ENCODE measurements around the gene EYS.

The EYS gene

DNA sequence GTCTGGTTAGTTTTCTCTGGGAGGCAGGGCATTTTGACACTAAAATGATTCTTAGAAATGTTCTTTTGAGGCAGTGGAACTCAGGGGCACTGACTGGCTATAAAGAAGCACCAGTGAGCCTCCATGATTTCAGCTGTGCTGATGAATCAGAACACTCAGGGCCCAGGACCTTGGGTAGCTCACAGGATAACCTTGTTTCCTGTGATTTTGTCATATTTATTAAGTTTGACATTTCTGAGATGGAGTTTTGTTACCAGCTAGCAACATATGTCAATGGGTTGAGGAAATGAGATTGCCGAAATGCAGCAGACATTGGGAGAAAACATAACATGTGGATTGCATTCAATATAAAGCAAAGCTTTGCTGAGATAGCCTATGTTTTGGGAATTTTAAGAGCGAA, 802.4 kb downstream of the EYS start:
- no peaks in the 10 kb centered on the region for H3K36me3 ChIP-seq (ENCODE audit: control insufficient read depth, insufficient read depth, low read length, severe bottlenecking)
- no peak overlapping the region for H3K4me3 ChIP-seq (ENCODE audit: low read length)
- no peaks in the 10 kb centered on the region for H3K9me3 ChIP-seq (ENCODE audit: control insufficient read depth, low read length)
- H3K27me3 ChIP-seq (replicated peaks; ENCODE audit: control insufficient read depth, insufficient read depth, low read length), result no peaks in the 10 kb centered on the region
- H3K4me1 ChIP-seq (ENCODE audit: control insufficient read depth, insufficient read depth, low read length), result no peaks in the 10 kb centered on the region
- no peak overlapping the region for H3K9ac ChIP-seq (ENCODE audit: low read length)
- DNase-seq (ENCODE audit: low read depth), result no peak

GRCh38 chr6:64902596-64902995, 804.4 kb downstream of the EYS start:
- Histone ChIP-seq H3K36me3 (ENCODE audit: control insufficient read depth, insufficient read depth, low read length, severe bottlenecking) (no peaks in the 10 kb centered on the region), H3K9me3 (ENCODE audit: control insufficient read depth, low read length) (no peaks in the 10 kb centered on the region), H3K4me3 (ENCODE audit: low read length) (no peak overlapping the region), H3K9ac (ENCODE audit: low read length) (no peak overlapping the region), H3K27me3 (replicated peaks; ENCODE audit: control insufficient read depth, insufficient read depth, low read length) (no peaks in the 10 kb centered on the region), H3K4me1 (ENCODE audit: control insufficient read depth, insufficient read depth, low read length) (no peaks in the 10 kb centered on the region)
- DNase-seq (ENCODE audit: low read depth), result no peak

GRCh38 chr6:64896939-64897338, 810.1 kb downstream of the EYS start:
- Histone ChIP-seq H3K4me1 (ENCODE audit: control insufficient read depth, insufficient read depth, low read length) (no peaks in the 10 kb centered on the region), H3K4me3 (ENCODE audit: low read length) (no peak overlapping the region), H3K27me3 (replicated peaks; ENCODE audit: control insufficient read depth, insufficient read depth, low read length) (no peaks in the 10 kb centered on the region), H3K9me3 (ENCODE audit: control insufficient read depth, low read length) (no peaks in the 10 kb centered on the region), H3K36me3 (ENCODE audit: control insufficient read depth, insufficient read depth, low read length, severe bottlenecking) (no peaks in the 10 kb centered on the region), H3K9ac (ENCODE audit: low read length) (no peak overlapping the region)
- DNase-seq (ENCODE audit: low read depth), result no peak

- Histone ChIP-seq H3K4me3 (ENCODE audit: low read length) (no peak overlapping the region), H3K36me3 (ENCODE audit: control insufficient read depth, insufficient read depth, low read length, severe bottlenecking) (no peaks in the 10 kb centered on the region), H3K9me3 (ENCODE audit: control insufficient read depth, low read length) (no peaks in the 10 kb centered on the region), H3K9ac (ENCODE audit: low read length) (no peak overlapping the region), H3K27me3 (replicated peaks; ENCODE audit: control insufficient read depth, insufficient read depth, low read length) (no peaks in the 10 kb centered on the region), H3K4me1 (ENCODE audit: control insufficient read depth, insufficient read depth, low read length) (no peaks in the 10 kb centered on the region)
- DNase-seq (ENCODE audit: low read depth), result no peak
Observed at GRCh38 chr6:64895945-64896344, 811.1 kb downstream of the EYS start.

DNA sequence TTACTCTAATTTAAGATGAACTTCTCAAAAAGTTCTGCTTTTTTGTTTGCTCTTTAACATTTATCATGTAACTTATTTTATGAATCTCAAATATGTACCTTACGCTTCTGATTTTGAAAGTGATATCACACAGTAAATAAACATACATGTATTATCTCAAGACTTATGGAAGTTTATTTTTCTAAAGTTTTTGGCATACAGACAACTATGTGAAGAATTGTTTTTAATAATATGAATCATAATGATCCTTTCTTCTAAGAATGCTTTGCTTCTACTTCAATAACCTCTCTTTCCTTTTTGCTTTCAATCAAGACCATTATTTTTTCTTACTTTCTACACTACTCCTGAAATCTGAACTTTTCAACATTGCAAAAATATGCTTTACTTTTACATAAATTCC, 816.4 kb downstream of the EYS start:
- Histone ChIP-seq H3K4me1 (ENCODE audit: control insufficient read depth, insufficient read depth, low read length) (peaks cover 9% of the 10 kb centered on the region), H3K9me3 (ENCODE audit: control insufficient read depth, low read length) (no peaks in the 10 kb centered on the region), H3K27me3 (replicated peaks; ENCODE audit: control insufficient read depth, insufficient read depth, low read length) (no peaks in the 10 kb centered on the region), H3K4me3 (ENCODE audit: low read length) (no peak overlapping the region), H3K9ac (ENCODE audit: low read length) (no peak overlapping the region), H3K36me3 (ENCODE audit: control insufficient read depth, insufficient read depth, low read length, severe bottlenecking) (no peaks in the 10 kb centered on the region)
- peak; percentile 0 for DNase-seq (ENCODE audit: low read depth)

DNA sequence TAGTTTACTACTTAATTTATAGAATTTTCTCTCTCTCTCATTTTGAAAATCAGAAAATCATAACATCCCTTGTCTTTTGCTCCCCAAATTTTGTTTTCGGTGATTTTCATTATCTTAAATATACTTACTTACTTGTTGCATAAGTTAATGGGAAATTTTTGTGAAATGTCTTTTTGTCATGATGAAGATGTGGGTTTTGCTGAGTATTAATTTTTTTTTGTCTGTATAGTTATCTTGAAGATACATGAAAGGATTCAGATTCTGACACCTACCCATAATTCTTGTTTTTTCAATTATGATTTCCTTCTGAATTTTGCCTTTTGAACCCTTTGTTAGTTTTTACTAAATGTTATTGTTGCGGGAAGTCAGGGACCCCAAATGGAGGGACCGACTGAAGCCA, 817.9 kb downstream of the EYS start:
- Histone ChIP-seq H3K9ac (ENCODE audit: low read length) (no peak overlapping the region), H3K9me3 (ENCODE audit: control insufficient read depth, low read length) (no peaks in the 10 kb centered on the region), H3K4me1 (ENCODE audit: control insufficient read depth, insufficient read depth, low read length) (peaks cover 9% of the 10 kb centered on the region), H3K4me3 (ENCODE audit: low read length) (no peak overlapping the region), H3K27me3 (replicated peaks; ENCODE audit: control insufficient read depth, insufficient read depth, low read length) (no peaks in the 10 kb centered on the region), H3K36me3 (ENCODE audit: control insufficient read depth, insufficient read depth, low read length, severe bottlenecking) (no peaks in the 10 kb centered on the region)
- no peak for DNase-seq (ENCODE audit: low read depth)

GRCh38 chr6:64874776-64875175, 832.2 kb downstream of the EYS start:
- Histone ChIP-seq H3K4me3 (ENCODE audit: low read length) (no peak overlapping the region), H3K4me1 (ENCODE audit: control insufficient read depth, insufficient read depth, low read length) (no peaks in the 10 kb centered on the region), H3K36me3 (ENCODE audit: control insufficient read depth, insufficient read depth, low read length, severe bottlenecking) (no peaks in the 10 kb centered on the region), H3K9me3 (ENCODE audit: control insufficient read depth, low read length) (no peaks in the 10 kb centered on the region), H3K27me3 (replicated peaks; ENCODE audit: control insufficient read depth, insufficient read depth, low read length) (no peaks in the 10 kb centered on the region), H3K9ac (ENCODE audit: low read length) (no peak overlapping the region)
- DNase-seq (ENCODE audit: low read depth), result no peak

GRCh38 chr6:64872633-64873032, 834.4 kb downstream of the EYS start:
- Histone ChIP-seq H3K4me1 (ENCODE audit: control insufficient read depth, insufficient read depth, low read length) (no peaks in the 10 kb centered on the region), H3K9ac (ENCODE audit: low read length) (no peak overlapping the region), H3K27me3 (replicated peaks; ENCODE audit: control insufficient read depth, insufficient read depth, low read length) (no peaks in the 10 kb centered on the region), H3K9me3 (ENCODE audit: control insufficient read depth, low read length) (no peaks in the 10 kb centered on the region), H3K36me3 (ENCODE audit: control insufficient read depth, insufficient read depth, low read length, severe bottlenecking) (no peaks in the 10 kb centered on the region), H3K4me3 (ENCODE audit: low read length) (no peak overlapping the region)
- no peak for DNase-seq (ENCODE audit: low read depth)

DNA sequence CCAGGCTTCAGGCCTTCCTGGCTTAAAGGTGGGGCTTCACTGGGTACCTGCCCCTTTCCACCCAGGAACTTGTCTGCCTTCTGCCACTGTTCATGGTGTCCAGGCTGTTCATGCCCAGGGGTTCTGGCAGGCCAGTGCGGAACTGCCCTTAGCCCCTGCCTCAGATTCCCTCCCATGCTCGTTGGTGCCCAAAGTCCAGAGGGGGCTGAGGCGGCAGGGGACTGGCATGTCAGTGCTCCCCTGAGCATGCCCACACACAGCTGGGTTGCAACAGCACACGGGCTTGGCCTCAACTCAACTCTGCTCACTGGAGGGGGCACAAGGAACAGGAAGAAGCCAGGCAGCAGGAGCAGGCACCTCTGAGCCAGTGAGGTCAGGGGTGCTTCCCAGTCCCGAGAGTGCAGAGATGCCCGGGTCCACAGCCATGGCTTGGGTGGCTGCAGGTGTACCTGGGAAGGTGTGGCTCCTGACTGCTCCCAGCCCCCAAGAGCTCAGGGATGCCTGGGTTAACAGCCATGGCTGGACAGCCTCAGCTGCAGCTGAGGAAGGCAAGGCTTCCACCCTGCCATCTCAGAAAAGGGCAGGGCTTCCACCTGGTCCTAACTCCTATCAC, 845.9 kb downstream of the EYS start:
- Histone ChIP-seq H3K4me1 (ENCODE audit: control insufficient read depth, insufficient read depth, low read length) (no peaks in the 10 kb centered on the region), H3K9me3 (ENCODE audit: control insufficient read depth, low read length) (no peaks in the 10 kb centered on the region), H3K27me3 (replicated peaks; ENCODE audit: control insufficient read depth, insufficient read depth, low read length) (no peaks in the 10 kb centered on the region), H3K9ac (ENCODE audit: low read length) (no peak overlapping the region), H3K4me3 (ENCODE audit: low read length) (no peak overlapping the region), H3K36me3 (ENCODE audit: control insufficient read depth, insufficient read depth, low read length, severe bottlenecking) (no peaks in the 10 kb centered on the region)
- DNase-seq (ENCODE audit: low read depth), result no peak

GRCh38 chr6:64860203-64860602, 846.8 kb downstream of the EYS start:
- H3K9ac ChIP-seq (ENCODE audit: low read length), result no peak overlapping the region

DNA sequence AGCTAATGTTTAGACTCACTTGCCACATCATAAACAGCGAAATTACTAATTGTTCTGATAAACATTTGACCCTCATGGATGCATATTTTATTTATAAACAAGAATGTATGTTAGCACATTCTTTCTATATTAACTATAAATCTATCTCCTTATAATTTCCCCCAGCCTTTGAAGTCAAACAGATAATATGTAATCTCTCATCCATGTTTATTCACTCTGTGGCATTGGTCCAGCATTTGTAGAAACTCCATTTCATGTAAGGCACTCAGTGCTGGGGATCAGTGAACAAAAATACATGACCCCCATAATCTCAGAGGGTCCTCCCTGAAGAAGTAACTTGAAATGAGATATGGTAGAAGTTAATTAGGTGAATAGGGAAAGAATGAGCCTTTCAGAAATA, 856.9 kb downstream of the EYS start:
- H3K36me3 ChIP-seq (ENCODE audit: control insufficient read depth, insufficient read depth, low read length, severe bottlenecking), result no peaks in the 10 kb centered on the region
- no peak for DNase-seq (ENCODE audit: low read depth)
- no peaks in the 10 kb centered on the region for H3K9me3 ChIP-seq (ENCODE audit: control insufficient read depth, low read length)
- no peak overlapping the region for H3K4me3 ChIP-seq (ENCODE audit: low read length)
- no peaks in the 10 kb centered on the region for H3K27me3 ChIP-seq (replicated peaks; ENCODE audit: control insufficient read depth, insufficient read depth, low read length)
- H3K4me1 ChIP-seq (ENCODE audit: control insufficient read depth, insufficient read depth, low read length), result no peaks in the 10 kb centered on the region
- H3K9ac ChIP-seq (ENCODE audit: low read length), result no peak overlapping the region

More at GRCh38 chr6:64860203-64860602, 846.8 kb downstream of the EYS start:
- Histone ChIP-seq H3K4me3 (ENCODE audit: low read length) (no peak overlapping the region), H3K27me3 (replicated peaks; ENCODE audit: control insufficient read depth, insufficient read depth, low read length) (no peaks in the 10 kb centered on the region), H3K36me3 (ENCODE audit: control insufficient read depth, insufficient read depth, low read length, severe bottlenecking) (no peaks in the 10 kb centered on the region), H3K9me3 (ENCODE audit: control insufficient read depth, low read length) (no peaks in the 10 kb centered on the region), H3K4me1 (ENCODE audit: control insufficient read depth, insufficient read depth, low read length) (no peaks in the 10 kb centered on the region)
- no peak for DNase-seq (ENCODE audit: low read depth)

GRCh38 chr6:64848467-64848866, 858.6 kb downstream of the EYS start:
- no peaks in the 10 kb centered on the region for H3K4me1 ChIP-seq (ENCODE audit: control insufficient read depth, insufficient read depth, low read length)
- H3K4me3 ChIP-seq (ENCODE audit: low read length), result no peak overlapping the region
- DNase-seq (ENCODE audit: low read depth), result no peak
- H3K36me3 ChIP-seq (ENCODE audit: control insufficient read depth, insufficient read depth, low read length, severe bottlenecking), result no peaks in the 10 kb centered on the region
- H3K9ac ChIP-seq (ENCODE audit: low read length), result no peak overlapping the region
- H3K9me3 ChIP-seq (ENCODE audit: control insufficient read depth, low read length), result no peaks in the 10 kb centered on the region
- H3K27me3 ChIP-seq (replicated peaks; ENCODE audit: control insufficient read depth, insufficient read depth, low read length), result no peaks in the 10 kb centered on the region
